ENCODE data around the gene EXOC3L1.

Gene EXOC3L1

DNA sequence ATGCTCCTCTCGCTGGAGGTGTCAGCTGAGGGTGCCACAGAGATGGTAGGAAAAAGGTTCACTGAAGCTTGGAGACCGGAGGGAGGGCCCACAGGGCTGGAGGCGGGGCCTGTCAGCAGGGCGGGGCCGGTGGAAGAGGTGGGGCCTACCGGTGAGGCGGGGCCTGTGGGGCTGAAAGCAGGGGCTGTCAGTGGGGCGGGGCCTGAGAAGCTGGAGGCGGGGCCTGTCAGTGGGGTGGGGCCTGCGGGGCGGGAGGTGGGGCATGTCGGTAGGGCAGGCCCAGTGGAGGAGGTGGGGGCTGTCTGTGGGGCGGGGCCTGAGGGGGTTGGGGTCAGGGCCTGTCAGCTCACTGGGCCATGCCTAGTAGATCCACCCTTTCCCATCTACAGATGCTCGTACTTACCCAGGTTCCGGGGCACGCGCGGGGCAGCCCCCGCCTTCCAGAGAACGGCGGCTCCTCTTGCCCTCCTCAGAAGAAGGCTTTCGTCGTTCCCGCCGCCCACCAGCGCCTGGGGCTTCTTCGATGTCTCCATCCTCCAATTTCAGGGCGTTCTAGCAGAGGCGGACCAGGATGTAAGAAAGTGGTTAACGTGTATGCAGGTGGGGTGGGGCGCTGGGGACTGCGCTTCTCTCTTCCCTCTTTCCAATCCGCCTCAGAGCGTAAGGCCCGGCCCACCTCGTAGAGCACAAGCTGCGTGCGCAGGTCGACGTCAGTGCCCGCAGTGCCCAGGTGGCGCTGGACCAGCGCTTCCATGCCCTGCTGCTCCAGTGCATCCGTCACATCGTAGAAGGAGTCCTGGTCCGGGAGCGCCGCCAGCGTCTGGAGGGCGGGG is 46.8 kb upstream of the EXOC3L1 start:
- TF ChIP-seq SIN3A (IDR thresholded peaks at IDR 0.05; ENCODE audit: borderline replicate concordance, insufficient read depth, low read length) (no peak), POLR2AphosphoS5 (IDR thresholded peaks at IDR 0.05; ENCODE audit: low read depth, low read length) (no peak), FOXP2 (optimal IDR thresholded peaks at IDR 0.05; ENCODE audit: borderline replicate concordance, extremely low read depth, extremely low read length, insufficient read depth) (no peak), TAF1 (IDR thresholded peaks at IDR 0.05; ENCODE audit: borderline replicate concordance, insufficient read depth, low read length) (no peak)
- TF ChIP-seq, protein P1, sequence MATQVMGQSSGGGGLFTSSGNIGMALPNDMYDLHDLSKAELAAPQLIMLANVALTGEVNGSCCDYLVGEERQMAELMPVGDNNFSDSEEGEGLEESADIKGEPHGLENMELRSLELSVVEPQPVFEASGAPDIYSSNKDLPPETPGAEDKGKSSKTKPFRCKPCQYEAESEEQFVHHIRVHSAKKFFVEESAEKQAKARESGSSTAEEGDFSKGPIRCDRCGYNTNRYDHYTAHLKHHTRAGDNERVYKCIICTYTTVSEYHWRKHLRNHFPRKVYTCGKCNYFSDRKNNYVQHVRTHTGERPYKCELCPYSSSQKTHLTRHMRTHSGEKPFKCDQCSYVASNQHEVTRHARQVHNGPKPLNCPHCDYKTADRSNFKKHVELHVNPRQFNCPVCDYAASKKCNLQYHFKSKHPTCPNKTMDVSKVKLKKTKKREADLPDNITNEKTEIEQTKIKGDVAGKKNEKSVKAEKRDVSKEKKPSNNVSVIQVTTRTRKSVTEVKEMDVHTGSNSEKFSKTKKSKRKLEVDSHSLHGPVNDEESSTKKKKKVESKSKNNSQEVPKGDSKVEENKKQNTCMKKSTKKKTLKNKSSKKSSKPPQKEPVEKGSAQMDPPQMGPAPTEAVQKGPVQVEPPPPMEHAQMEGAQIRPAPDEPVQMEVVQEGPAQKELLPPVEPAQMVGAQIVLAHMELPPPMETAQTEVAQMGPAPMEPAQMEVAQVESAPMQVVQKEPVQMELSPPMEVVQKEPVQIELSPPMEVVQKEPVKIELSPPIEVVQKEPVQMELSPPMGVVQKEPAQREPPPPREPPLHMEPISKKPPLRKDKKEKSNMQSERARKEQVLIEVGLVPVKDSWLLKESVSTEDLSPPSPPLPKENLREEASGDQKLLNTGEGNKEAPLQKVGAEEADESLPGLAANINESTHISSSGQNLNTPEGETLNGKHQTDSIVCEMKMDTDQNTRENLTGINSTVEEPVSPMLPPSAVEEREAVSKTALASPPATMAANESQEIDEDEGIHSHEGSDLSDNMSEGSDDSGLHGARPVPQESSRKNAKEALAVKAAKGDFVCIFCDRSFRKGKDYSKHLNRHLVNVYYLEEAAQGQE (IDR thresholded peaks at IDR 0.05; ENCODE audit: insufficient read depth in 1 of 2, low read depth in 2 of 2, low read length in 2 of 2), result no peak

GRCh38 chr16:67235816-67236562 is 46.1 kb upstream of the EXOC3L1 start:
- TF ChIP-seq FOXP2 (optimal IDR thresholded peaks at IDR 0.05; ENCODE audit: borderline replicate concordance, extremely low read depth, extremely low read length, insufficient read depth), result no peak

- TF ChIP-seq TAF1 (IDR thresholded peaks at IDR 0.05; ENCODE audit: borderline replicate concordance, insufficient read depth, low read length) (no peak), FOXP2 (optimal IDR thresholded peaks at IDR 0.05; ENCODE audit: borderline replicate concordance, extremely low read depth, extremely low read length, insufficient read depth) (no peak), POLR2AphosphoS5 (IDR thresholded peaks at IDR 0.05; ENCODE audit: low read depth, low read length) (no peak), SIN3A (IDR thresholded peaks at IDR 0.05; ENCODE audit: borderline replicate concordance, insufficient read depth, low read length) (no peak)
- TF ChIP-seq, protein P1 (IDR thresholded peaks at IDR 0.05; ENCODE audit: insufficient read depth in 1 of 2, low read depth in 2 of 2, low read length in 2 of 2), result no peak
These were observed 44.3 kb upstream of the EXOC3L1 start for GRCh38 chr16:67234180-67234597.

DNA sequence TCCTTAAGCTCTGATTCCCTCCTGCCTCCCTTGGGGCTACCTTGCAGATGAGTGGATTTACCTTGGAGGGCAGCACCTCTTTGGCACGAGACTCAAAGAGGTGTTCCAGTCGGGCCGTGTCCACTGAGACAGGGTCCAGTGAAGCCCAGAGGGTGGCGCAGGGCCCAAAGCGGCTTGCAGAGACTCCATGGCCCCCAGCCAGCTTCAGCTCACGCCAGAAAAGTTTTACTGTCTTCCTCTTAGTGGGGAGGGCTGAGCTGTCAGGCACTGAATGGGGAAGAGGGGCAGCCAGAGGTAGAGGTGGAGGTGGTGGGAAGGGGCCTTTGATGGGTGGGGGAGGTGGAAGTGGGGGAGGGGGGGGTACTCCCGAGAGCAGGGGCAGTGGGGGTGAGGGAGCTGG is 43.7 kb upstream of the EXOC3L1 start:
- TF ChIP-seq SIN3A (IDR thresholded peaks at IDR 0.05; ENCODE audit: borderline replicate concordance, insufficient read depth, low read length), result no peak
- no peak for TF ChIP-seq TAF1 (IDR thresholded peaks at IDR 0.05; ENCODE audit: borderline replicate concordance, insufficient read depth, low read length)
- TF ChIP-seq, protein P1 (IDR thresholded peaks at IDR 0.05; ENCODE audit: insufficient read depth in 1 of 2, low read depth in 2 of 2, low read length in 2 of 2), result no peak

GRCh38 chr16:67230809-67231660 is 41.1 kb upstream of the EXOC3L1 start:
- TF ChIP-seq, protein P1 (IDR thresholded peaks at IDR 0.05; ENCODE audit: insufficient read depth in 1 of 2, low read depth in 2 of 2, low read length in 2 of 2), result no peak
- no peak for TF ChIP-seq POLR2AphosphoS5 (IDR thresholded peaks at IDR 0.05; ENCODE audit: low read depth, low read length)
- TF ChIP-seq SIN3A (IDR thresholded peaks at IDR 0.05; ENCODE audit: borderline replicate concordance, insufficient read depth, low read length), result no peak
- no peak for TF ChIP-seq FOXP2 (optimal IDR thresholded peaks at IDR 0.05; ENCODE audit: borderline replicate concordance, extremely low read depth, extremely low read length, insufficient read depth)
